CD8-positive, alpha-beta memory T cell (primary cell): ENCODE measurements around the gene DUSP2. TPM values are rescaled to one million over a fixed set of nuclear protein-coding genes. Genes with fewer than 3 reads are reported as not detected.

ENCODE experiments used
- CTCF ChIA-PET: fragments of 350-600 bp; sonication (Branson Sonifier 250); formaldehyde crosslinking; loops from one replicate; lab custom pipeline; 2021; ENCODE audit warnings: antibody characterized with exemption; lab: Charles Lee
- POLR2A ChIA-PET: fragments of 350-600 bp; sonication (Branson Sonifier 250); formaldehyde crosslinking; loops from one replicate; lab custom pipeline; 2021; ENCODE audit warnings: antibody characterized with exemption; lab: Charles Lee
- DNase-seq, 5 donors: peaks; one replicate each; pipeline versions ENCODE4 v3.0.0 to v3.0.0-alpha.2; 2020 to 2022; ENCODE audit warnings: mixed read lengths in 1 of 5
- H3K27ac ChIP-seq: one replicate; pipeline ENCODE4 v1.7.0; 2013; ENCODE audit warnings: low read depth, mild to moderate bottlenecking, low read length, moderate library complexity
- H3K27me3 ChIP-seq: 2 replicates; pipeline ENCODE4 v1.7.0; 2013; ENCODE audit warnings: low read length, mild to moderate bottlenecking; ENCODE audit not compliant: insufficient read depth, poor library complexity, severe bottlenecking
- H3K36me3 ChIP-seq: 2 replicates; pipeline ENCODE4 v1.7.0; 2013; ENCODE audit warnings: mild to moderate bottlenecking, low read length, moderate library complexity; ENCODE audit not compliant: insufficient read depth
- H3K4me1 ChIP-seq: 2 replicates; pipeline ENCODE4 v1.7.0; 2013; ENCODE audit warnings: mild to moderate bottlenecking, low read length, moderate library complexity; ENCODE audit not compliant: insufficient read depth
- H3K4me3 ChIP-seq: 2 replicates; pipeline ENCODE4 v1.7.0; 2013; ENCODE audit warnings: mild to moderate bottlenecking, low read length
- H3K9me3 ChIP-seq: 2 replicates; pipeline ENCODE4 v1.7.0; 2013; ENCODE audit warnings: mild to moderate bottlenecking, low read length
- H3K27ac Mint-ChIP-seq, 8 donors: one replicate each; pipeline ENCODE4 v1.8.0; 2020 to 2021; ENCODE audit warnings: mixed read lengths in 8 of 8, mild to moderate bottlenecking in 6 of 8, inconsistent platforms in 3 of 8, moderate library complexity in 3 of 8
- H3K27me3 Mint-ChIP-seq, 2 donors: one replicate each; pipeline ENCODE4 v1.8.0; 2020 to 2021; ENCODE audit warnings: mixed read lengths in 2 of 2, mild to moderate bottlenecking in 1 of 2, moderate library complexity in 1 of 2
- H3K36me3 Mint-ChIP-seq, 3 donors: one replicate each; pipeline ENCODE4 v1.8.0; 2020 to 2021; ENCODE audit warnings: mixed read lengths in 3 of 3, inconsistent platforms in 1 of 3, mild to moderate bottlenecking in 1 of 3
- H3K4me1 Mint-ChIP-seq, 3 donors: one replicate each; pipeline ENCODE4 v1.8.0; 2020 to 2021; ENCODE audit warnings: mixed read lengths in 3 of 3, inconsistent platforms in 1 of 3, mild to moderate bottlenecking in 1 of 3
- H3K4me3 Mint-ChIP-seq, 7 donors: one replicate each; pipeline ENCODE4 v1.8.0; 2020 to 2021; ENCODE audit warnings: mixed read lengths in 7 of 7, mild to moderate bottlenecking in 6 of 7, moderate library complexity in 4 of 7, inconsistent platforms in 2 of 7
- H3K9me3 Mint-ChIP-seq, 5 donors: one replicate each; pipeline ENCODE4 v1.8.0; 2020 to 2022; ENCODE audit warnings: mixed read lengths in 5 of 5, mild to moderate bottlenecking in 3 of 5, moderate library complexity in 2 of 5, inconsistent platforms in 1 of 5
- polyA plus RNA-seq: library from polyadenylated mRNA; unstranded; fragments of 300-500 nt; fragmentation: Illumina TruSeq; gene quantifications from one replicate; pipeline ENCODE4 v1.2.3, GENCODE V29; 2021
- total RNA-seq, 2 experiments: library from RNA; stranded (reverse); gene quantifications; one replicate each; pipeline ENCODE4 v1.2.3, GENCODE V29; 2021

Gene DUSP2
- total RNA-seq (100 to 1,000 TPM; 214 to 237 TPM), polyA plus RNA-seq (518 TPM)

GRCh38 chr2:96145036-96145847, at the start of gene DUSP2:
Gene DUSP2 (minus strand): TSS chr2:96145440. CDS start chr2:96145354, 86 bp downstream.
- Histone ChIP-seq H3K27ac (peak within 1 kb of the TSS; percentile 95), H3K9me3 (no peaks in the 10 kb centered on the region), H3K4me1 (peaks cover 56% of the 10 kb centered on the region), H3K27me3 (no peaks in the 10 kb centered on the region), H3K36me3 (peaks cover 17% of the 10 kb centered on the region), H3K4me3 (peak within 1 kb of the TSS; percentile 89)
- peak within 1 kb of the TSS; percentile 93 to 100 (median 98) for H3K27ac Mint-ChIP-seq
- peaks cover 0 to 4% (median 0%) of the 10 kb centered on the region in 5 donors for H3K9me3 Mint-ChIP-seq
- peak within 1 kb of the TSS; percentile 94 to 100 (median 97) for H3K4me3 Mint-ChIP-seq
- H3K36me3 Mint-ChIP-seq, result peaks cover 8 to 42% (median 10%) of the 10 kb centered on the region in 3 donors
- peaks cover 0 to 17% of the 10 kb centered on the region in 2 donors for H3K27me3 Mint-ChIP-seq
- POLR2A ChIA-PET, result interaction anchor here (0.6 to 7.5 kb wide), 7 partner anchors 13 to 392 kb away, joined by 3 to 78 read pairs (median 4); no protein-coding TSS in a partner anchor
- CTCF ChIA-PET, result interaction anchor here (2.5 to 14.6 kb wide), 4 partner anchors 12 to 27 kb away, joined by 11 to 385 read pairs (median 23); no protein-coding TSS in a partner anchor
- DNase-seq, result peak; percentile 83 to 93 (median 88)
- H3K4me1 Mint-ChIP-seq, result peaks cover 65 to 73% (median 67%) of the 10 kb centered on the region in 3 donors

GRCh38 chr2:96191937-96192670, 46.9 kb upstream of the DUSP2 start:
- Histone ChIP-seq H3K27ac (no peak overlapping the region), H3K27me3 (no peaks in the 10 kb centered on the region), H3K9me3 (no peaks in the 10 kb centered on the region), H3K4me1 (no peaks in the 10 kb centered on the region), H3K4me3 (no peak overlapping the region), H3K36me3 (peaks cover 52% of the 10 kb centered on the region)
- no peak overlapping the region for H3K4me3 Mint-ChIP-seq
- peak overlapping the region in 5 of 8 donors; percentile 14 to 50 (median 32) for H3K27ac Mint-ChIP-seq
- no peaks in the 10 kb centered on the region for H3K9me3 Mint-ChIP-seq
- POLR2A ChIA-PET, result interaction anchor here (1.0 kb wide), 1 partner anchor 16 kb away, joined by 3 read pairs; the partner anchor contains the start of gene STARD7
- CTCF ChIA-PET, result interaction anchor here (1.7 kb wide), 1 partner anchor 18 kb away, joined by 8 read pairs; no protein-coding TSS in a partner anchor
- H3K4me1 Mint-ChIP-seq, result peaks cover 16 to 41% (median 25%) of the 10 kb centered on the region in 3 donors
- H3K36me3 Mint-ChIP-seq, result peaks cover 21 to 65% (median 23%) of the 10 kb centered on the region in 3 donors
- DNase-seq, result no peak
- H3K27me3 Mint-ChIP-seq, result no peaks in the 10 kb centered on the region

DNA sequence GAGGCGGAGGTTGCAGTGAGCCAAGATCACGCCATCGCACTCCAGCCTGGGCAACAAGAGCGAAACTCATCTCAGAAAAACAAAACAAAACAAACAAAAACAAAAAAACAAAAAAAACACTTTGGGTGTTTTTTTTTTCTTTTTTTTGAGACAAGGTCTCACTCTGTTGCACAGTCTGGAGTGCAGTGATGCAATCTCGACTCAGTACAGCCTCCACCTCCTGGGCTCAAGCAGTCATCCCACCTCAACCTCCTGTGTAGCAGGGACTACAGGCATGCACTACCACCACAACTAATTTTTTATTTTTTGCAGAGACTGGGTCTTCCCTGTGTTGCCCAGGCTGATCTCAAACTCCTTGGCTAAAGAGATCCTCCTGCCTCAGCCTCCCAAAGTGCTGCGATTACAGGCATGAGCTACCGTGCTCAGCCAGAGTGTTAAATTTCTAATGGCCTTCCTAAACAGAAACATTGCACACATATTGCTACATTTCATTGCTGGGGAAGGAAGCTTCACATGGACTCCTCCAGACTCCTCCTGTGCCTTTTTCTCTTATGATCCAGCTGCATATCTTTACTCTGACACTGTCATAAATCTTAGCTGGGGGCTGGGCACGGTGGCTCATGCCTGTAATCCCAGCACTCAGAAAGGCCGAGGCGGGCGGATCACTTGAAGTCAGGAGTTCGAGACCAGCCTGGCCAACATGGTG, 43.7 kb upstream of the DUSP2 start:
- ChIA-PET CTCF (interaction anchor here (1.7 kb wide), 1 partner anchor 15 kb away, joined by 5 read pairs; no protein-coding TSS in a partner anchor), POLR2A (no interaction called here)
- H3K4me1 ChIP-seq, result no peaks in the 10 kb centered on the region
- peaks cover 14 to 79% (median 29%) of the 10 kb centered on the region in 3 donors for H3K36me3 Mint-ChIP-seq
- H3K4me3 ChIP-seq, result no peak overlapping the region
- no peak overlapping the region for H3K4me3 Mint-ChIP-seq
- H3K9me3 ChIP-seq, result no peaks in the 10 kb centered on the region
- DNase-seq, result no peak
- H3K27ac ChIP-seq, result no peak overlapping the region
- H3K27me3 ChIP-seq, result no peaks in the 10 kb centered on the region
- H3K27ac Mint-ChIP-seq, result no peak overlapping the region
- H3K27me3 Mint-ChIP-seq, result no peaks in the 10 kb centered on the region
- H3K36me3 ChIP-seq, result peaks cover 57% of the 10 kb centered on the region
- H3K9me3 Mint-ChIP-seq, result no peaks in the 10 kb centered on the region
- H3K4me1 Mint-ChIP-seq, result peaks cover 5 to 22% (median 12%) of the 10 kb centered on the region in 3 donors

GRCh38 chr2:96186562-96186961, 41.3 kb upstream of the DUSP2 start:
- Mint-ChIP-seq H3K27me3 (no peaks in the 10 kb centered on the region), H3K36me3 (peaks cover 3 to 59% (median 20%) of the 10 kb centered on the region in 3 donors), H3K4me3 (no peak overlapping the region), H3K9me3 (no peaks in the 10 kb centered on the region), H3K4me1 (peaks cover 0 to 7% (median 4%) of the 10 kb centered on the region in 3 donors), H3K27ac (no peak overlapping the region)
- ChIA-PET CTCF (interaction anchor here (1.1 kb wide), 1 partner anchor 12 kb away, joined by 4 read pairs; no protein-coding TSS in a partner anchor), POLR2A (no interaction called here)
- no peak for DNase-seq
- no peaks in the 10 kb centered on the region for H3K9me3 ChIP-seq
- H3K4me1 ChIP-seq, result no peaks in the 10 kb centered on the region
- no peak overlapping the region for H3K4me3 ChIP-seq
- no peak overlapping the region for H3K27ac ChIP-seq
- H3K36me3 ChIP-seq, result peaks cover 34% of the 10 kb centered on the region
- no peaks in the 10 kb centered on the region for H3K27me3 ChIP-seq

- CTCF ChIA-PET, result interaction anchor here (1.2 kb wide), 1 partner anchor 11 kb away, joined by 5 read pairs; no protein-coding TSS in a partner anchor
- Histone ChIP-seq H3K4me1 (peaks cover 5% of the 10 kb centered on the region), H3K27ac (no peak overlapping the region), H3K9me3 (no peaks in the 10 kb centered on the region), H3K4me3 (no peak overlapping the region), H3K36me3 (peaks cover 26% of the 10 kb centered on the region), H3K27me3 (no peaks in the 10 kb centered on the region)
- peaks cover 0 to 53% (median 18%) of the 10 kb centered on the region in 3 donors for H3K36me3 Mint-ChIP-seq
- H3K27ac Mint-ChIP-seq, result peak overlapping the region in 1 of 8 donors; percentile 32
- no peaks in the 10 kb centered on the region for H3K27me3 Mint-ChIP-seq
- H3K4me1 Mint-ChIP-seq, result peaks cover 8 to 12% (median 9%) of the 10 kb centered on the region in 3 donors
- no peaks in the 10 kb centered on the region for H3K9me3 Mint-ChIP-seq
- DNase-seq, result no peak
- H3K4me3 Mint-ChIP-seq, result no peak overlapping the region
- POLR2A ChIA-PET, result no interaction called here
Measured at GRCh38 chr2:96185516-96185915, 40.3 kb upstream of the DUSP2 start.

DNA sequence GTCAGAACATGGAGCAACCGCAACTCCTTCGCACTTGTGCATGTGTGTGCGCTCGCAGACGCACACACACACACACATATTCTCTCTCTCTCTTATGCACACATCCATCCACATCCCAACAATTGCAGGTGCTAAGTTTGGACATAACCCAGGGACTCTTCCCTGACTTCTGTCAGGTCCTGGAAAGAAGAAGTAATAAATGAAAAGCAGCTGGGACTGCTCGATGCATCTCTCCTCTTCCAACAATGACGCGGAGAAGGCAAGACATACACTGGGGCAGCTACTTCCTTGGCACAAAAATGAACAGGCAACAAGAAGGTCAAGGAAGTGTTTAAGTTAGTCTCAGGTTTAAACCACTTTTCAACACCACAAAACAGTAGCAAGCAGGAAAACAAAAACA, 39.7 kb upstream of the DUSP2 start:
- Mint-ChIP-seq H3K36me3 (peaks cover 0 to 52% (median 18%) of the 10 kb centered on the region in 3 donors), H3K27ac (peak overlapping the region in 5 of 8 donors; percentile 6 to 43 (median 32))
- H3K36me3 ChIP-seq, result peaks cover 25% of the 10 kb centered on the region

GRCh38 chr2:96184188-96184587, 38.9 kb upstream of the DUSP2 start:
- POLR2A ChIA-PET, result no interaction called here
- H3K4me3 ChIP-seq, result no peak overlapping the region

More for the DNA sequence above, 39.7 kb upstream of the DUSP2 start:
- Mint-ChIP-seq H3K4me1 (peaks cover 11 to 13% (median 11%) of the 10 kb centered on the region in 3 donors), H3K4me3 (no peak overlapping the region), H3K27me3 (no peaks in the 10 kb centered on the region), H3K9me3 (no peaks in the 10 kb centered on the region)
- H3K9me3 ChIP-seq, result no peaks in the 10 kb centered on the region
- POLR2A ChIA-PET, result no interaction called here
- peaks cover 7% of the 10 kb centered on the region for H3K4me1 ChIP-seq
- DNase-seq, result no peak
- no peaks in the 10 kb centered on the region for H3K27me3 ChIP-seq
- no peak overlapping the region for H3K27ac ChIP-seq
- CTCF ChIA-PET, result interaction anchor here (1.2 kb wide), 1 partner anchor 10 kb away, joined by 5 read pairs; no protein-coding TSS in a partner anchor
- no peak overlapping the region for H3K4me3 ChIP-seq

More at GRCh38 chr2:96184188-96184587, 38.9 kb upstream of the DUSP2 start:
- peaks cover 24% of the 10 kb centered on the region for H3K36me3 ChIP-seq
- H3K9me3 ChIP-seq, result no peaks in the 10 kb centered on the region
- CTCF ChIA-PET, result interaction anchor here (2.3 kb wide), 1 partner anchor 46 kb away, joined by 14 read pairs; the partner anchor contains the start of gene ASTL
- peaks cover 0 to 46% (median 17%) of the 10 kb centered on the region in 3 donors for H3K36me3 Mint-ChIP-seq
- peaks cover 9% of the 10 kb centered on the region for H3K4me1 ChIP-seq
- H3K27ac Mint-ChIP-seq, result peak overlapping the region in 1 of 8 donors; percentile 20
- H3K4me3 Mint-ChIP-seq, result no peak overlapping the region
- no peaks in the 10 kb centered on the region for H3K9me3 Mint-ChIP-seq
- peaks cover 13 to 16% (median 14%) of the 10 kb centered on the region in 3 donors for H3K4me1 Mint-ChIP-seq
- DNase-seq, result no peak
- no peaks in the 10 kb centered on the region for H3K27me3 Mint-ChIP-seq
- no peak overlapping the region for H3K27ac ChIP-seq
- H3K27me3 ChIP-seq, result no peaks in the 10 kb centered on the region
